Measurements from ENCODE around the gene ACACA.

Gene ACACA

GRCh38 chr17:37344519-37344918 lies 62.1 kb downstream of the ACACA start:
- DNase-seq: no peak
- TF ChIP-seq POLR2A (IDR thresholded peaks at IDR 0.05; ENCODE audit: low read length) (no peak), GATA1 (IDR thresholded peaks at IDR 0.05; ENCODE audit: low read depth, low read length) (no peak)

- DNase-seq: no peak
Measured at GRCh38 chr17:37342589-37342988, 64.0 kb downstream of the ACACA start.

GRCh38 chr17:37340804-37341203 lies 65.8 kb downstream of the ACACA start:
- TF ChIP-seq POLR2A (IDR thresholded peaks at IDR 0.05; ENCODE audit: low read length): no peak
- no peak for TF ChIP-seq GATA1 (IDR thresholded peaks at IDR 0.05; ENCODE audit: low read depth, low read length)
- no peak for DNase-seq

More at GRCh38 chr17:37342589-37342988, 64.0 kb downstream of the ACACA start:
- TF ChIP-seq GATA1 (IDR thresholded peaks at IDR 0.05; ENCODE audit: low read depth, low read length) (no peak), POLR2A (IDR thresholded peaks at IDR 0.05; ENCODE audit: low read length) (no peak)

GRCh38 chr17:37339321-37339720 lies 67.3 kb downstream of the ACACA start:
- DNase-seq: no peak
- TF ChIP-seq POLR2A (IDR thresholded peaks at IDR 0.05; ENCODE audit: low read length) (no peak), GATA1 (IDR thresholded peaks at IDR 0.05; ENCODE audit: low read depth, low read length) (no peak)

GRCh38 chr17:37338847-37339246 lies 67.8 kb downstream of the ACACA start:
- no peak for DNase-seq
- no peak for TF ChIP-seq GATA1 (IDR thresholded peaks at IDR 0.05; ENCODE audit: low read depth, low read length)
- no peak for TF ChIP-seq POLR2A (IDR thresholded peaks at IDR 0.05; ENCODE audit: low read length)

- no peak for DNase-seq
Measured at GRCh38 chr17:37327341-37328090, 79.1 kb downstream of the ACACA start.

GRCh38 chr17:37322826-37323561 lies 83.6 kb downstream of the ACACA start:
- DNase-seq: no peak
- TF ChIP-seq GATA1 (IDR thresholded peaks at IDR 0.05; ENCODE audit: low read depth, low read length): no peak
- TF ChIP-seq POLR2A (IDR thresholded peaks at IDR 0.05; ENCODE audit: low read length): no peak

More at GRCh38 chr17:37327341-37328090, 79.1 kb downstream of the ACACA start:
- TF ChIP-seq GATA1 (IDR thresholded peaks at IDR 0.05; ENCODE audit: low read depth, low read length) (no peak), POLR2A (IDR thresholded peaks at IDR 0.05; ENCODE audit: low read length) (no peak)

- DNase-seq: no peak
- TF ChIP-seq GATA1 (IDR thresholded peaks at IDR 0.05; ENCODE audit: low read depth, low read length) (no peak), POLR2A (IDR thresholded peaks at IDR 0.05; ENCODE audit: low read length) (no peak)
Measured at GRCh38 chr17:37322106-37322505, 84.5 kb downstream of the ACACA start.

- no peak for DNase-seq
- TF ChIP-seq GATA1 (IDR thresholded peaks at IDR 0.05; ENCODE audit: low read depth, low read length) (no peak), POLR2A (IDR thresholded peaks at IDR 0.05; ENCODE audit: low read length) (no peak)
Measured at GRCh38 chr17:37318931-37319594, 87.6 kb downstream of the ACACA start.

- no peak for DNase-seq
- no peak for TF ChIP-seq POLR2A (IDR thresholded peaks at IDR 0.05; ENCODE audit: low read length)
- no peak for TF ChIP-seq GATA1 (IDR thresholded peaks at IDR 0.05; ENCODE audit: low read depth, low read length)
Measured at GRCh38 chr17:37317867-37318266, 88.8 kb downstream of the ACACA start.

GRCh38 chr17:37315601-37316000 lies 91.0 kb downstream of the ACACA start:
- TF ChIP-seq POLR2A (IDR thresholded peaks at IDR 0.05; ENCODE audit: low read length) (no peak), GATA1 (IDR thresholded peaks at IDR 0.05; ENCODE audit: low read depth, low read length) (no peak)

GRCh38 chr17:37312137-37312923 lies 94.3 kb downstream of the ACACA start:
- DNase-seq: peak in 1 of 2 experiments; percentile 24
- TF ChIP-seq POLR2A (IDR thresholded peaks at IDR 0.05; ENCODE audit: low read length) (no peak), GATA1 (IDR thresholded peaks at IDR 0.05; ENCODE audit: low read depth, low read length) (no peak)

More at GRCh38 chr17:37315601-37316000, 91.0 kb downstream of the ACACA start:
- DNase-seq: peak in 1 of 2 experiments; percentile 4

- no peak for TF ChIP-seq GATA1 (IDR thresholded peaks at IDR 0.05; ENCODE audit: low read depth, low read length)
- TF ChIP-seq POLR2A (IDR thresholded peaks at IDR 0.05; ENCODE audit: low read length): no peak
- DNase-seq: no peak
Measured at GRCh38 chr17:37310940-37311339, 95.7 kb downstream of the ACACA start.
